CD4-positive, alpha-beta T cell treated with Interleukin-10 for 1 hour (primary cell): ENCODE measurements around the gene CYP21A2.

ENCODE experiments used
- DNase-seq: peaks from one replicate; pipeline ENCODE4 v3.0.0-alpha.2; 2020

Gene CYP21A2

GRCh38 chr6:32084780-32085179 is 46.6 kb downstream of the CYP21A2 start:
- DNase-seq, result no peak

- DNase-seq, result no peak
Measured at GRCh38 chr6:32085759-32086459, 47.7 kb downstream of the CYP21A2 start.

- DNase-seq, result no peak
Measured at GRCh38 chr6:32086661-32087573, 48.7 kb downstream of the CYP21A2 start.

- peak; percentile 70 for DNase-seq
Measured at GRCh38 chr6:32087574-32088486, 49.6 kb downstream of the CYP21A2 start.

GRCh38 chr6:32088487-32089049 is 50.4 kb downstream of the CYP21A2 start:
- no peak for DNase-seq

- DNase-seq, result no peak
Measured at GRCh38 chr6:32089082-32089828, 51.0 kb downstream of the CYP21A2 start.
